Peyer's patch (tissue), 4 donors: Measurements from ENCODE around the gene ART3.

ENCODE experiments used
- POLR2A ChIP-seq, 2 donors: fragments of 450-650 bp; IDR thresholded peaks; one replicate each; pipeline ENCODE4 v1.5.1; 2017; ENCODE audit warnings: antibody characterized with exemption in 2 of 2, mild to moderate bottlenecking in 2 of 2, moderate library complexity in 2 of 2
- TF ChIP-seq, protein P1 (sequence below), 6 experiments: fragments of 450-650 bp in 4 of 6; fragments of 200-600 bp in 2 of 6; sonication (generic) in 1 of 6; IDR thresholded peaks; one replicate each; pipeline ENCODE4 v1.5.1; 2017 to 2019; ENCODE audit warnings: antibody characterized with exemption in 6 of 6, mild to moderate bottlenecking in 3 of 6, moderate library complexity in 1 of 6

DNA sequence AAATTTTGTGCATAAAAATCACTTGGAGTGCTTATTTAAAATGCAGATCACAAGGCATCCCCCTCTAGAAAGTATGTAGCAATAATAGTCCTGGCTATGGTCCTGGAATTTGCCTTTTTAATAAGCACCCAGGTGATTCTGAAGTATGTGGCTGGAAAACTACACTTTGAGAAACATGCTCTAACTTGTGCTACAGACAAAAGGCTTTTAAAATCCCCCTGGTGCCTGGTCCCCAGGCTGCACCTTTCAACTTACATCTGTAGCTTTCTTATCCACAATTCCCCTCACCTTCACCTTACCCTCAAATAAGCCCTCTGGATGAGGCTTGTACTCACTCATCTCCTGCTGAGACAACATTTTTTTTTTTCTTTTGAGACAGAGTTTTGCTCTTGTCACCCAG is 21.1 kb downstream of the ART3 start:
- TF ChIP-seq, protein P1, sequence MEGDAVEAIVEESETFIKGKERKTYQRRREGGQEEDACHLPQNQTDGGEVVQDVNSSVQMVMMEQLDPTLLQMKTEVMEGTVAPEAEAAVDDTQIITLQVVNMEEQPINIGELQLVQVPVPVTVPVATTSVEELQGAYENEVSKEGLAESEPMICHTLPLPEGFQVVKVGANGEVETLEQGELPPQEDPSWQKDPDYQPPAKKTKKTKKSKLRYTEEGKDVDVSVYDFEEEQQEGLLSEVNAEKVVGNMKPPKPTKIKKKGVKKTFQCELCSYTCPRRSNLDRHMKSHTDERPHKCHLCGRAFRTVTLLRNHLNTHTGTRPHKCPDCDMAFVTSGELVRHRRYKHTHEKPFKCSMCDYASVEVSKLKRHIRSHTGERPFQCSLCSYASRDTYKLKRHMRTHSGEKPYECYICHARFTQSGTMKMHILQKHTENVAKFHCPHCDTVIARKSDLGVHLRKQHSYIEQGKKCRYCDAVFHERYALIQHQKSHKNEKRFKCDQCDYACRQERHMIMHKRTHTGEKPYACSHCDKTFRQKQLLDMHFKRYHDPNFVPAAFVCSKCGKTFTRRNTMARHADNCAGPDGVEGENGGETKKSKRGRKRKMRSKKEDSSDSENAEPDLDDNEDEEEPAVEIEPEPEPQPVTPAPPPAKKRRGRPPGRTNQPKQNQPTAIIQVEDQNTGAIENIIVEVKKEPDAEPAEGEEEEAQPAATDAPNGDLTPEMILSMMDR (IDR thresholded peaks at IDR 0.05): no peak
- no peak for TF ChIP-seq POLR2A (IDR thresholded peaks at IDR 0.05)
